Measurements from ENCODE around the gene GSAP. TPM values are rescaled to one million over a fixed set of nuclear protein-coding genes. Genes with fewer than 3 reads are reported as not detected.

Gene GSAP
- polyA plus RNA-seq, 1 of the 3 experiments (the other 2 are of a cell fraction): 5.9 TPM

- no peak for TF ChIP-seq USF1 (IDR thresholded peaks at IDR 0.05; ENCODE audit: borderline replicate concordance, low read depth)
- peak; percentile 28; the same call in 1 of the 2 replicates for TF ChIP-seq PBX3 (IDR thresholded peaks at IDR 0.05)
- no peak for TF ChIP-seq TCF12 (IDR thresholded peaks at IDR 0.05)
- TF ChIP-seq RFX5 (IDR thresholded peaks at IDR 0.05; ENCODE audit: low read length): no peak
- peak; percentile 47 for TF ChIP-seq JUND (IDR thresholded peaks at IDR 0.05)
- no peak for TF ChIP-seq RAD21 (IDR thresholded peaks at IDR 0.05; ENCODE audit: low read length)
- TF ChIP-seq RXRA (IDR thresholded peaks at IDR 0.05; ENCODE audit: borderline replicate concordance, low read depth): 0 out of 2 replicates have a peak, but pooled peaks have one; percentile 22
- no peak for TF ChIP-seq YY1 (IDR thresholded peaks at IDR 0.05; ENCODE audit: low read depth)
Observed at GRCh38 chr7:77450054-77450453, 33.9 kb upstream of the GSAP start (continued).

- DNase-seq: no peak
- Histone ChIP-seq H3K27ac (ENCODE audit: low read depth in 2 of 2, low read length in 1 of 2) (no peak overlapping the region), H3K9me2 (no peaks in the 10 kb centered on the region), H3K9ac (no peak overlapping the region), H4K20me1 (ENCODE audit: insufficient read depth) (no peaks in the 10 kb centered on the region), H3K9me3 (no peaks in the 10 kb centered on the region), H3K4me3 (ENCODE audit: low read depth in 2 of 2, low read length in 1 of 2) (no peak overlapping the region), H3F3A (replicated peaks; ENCODE audit: insufficient read depth) (no peaks in the 10 kb centered on the region), H3K79me2 (ENCODE audit: insufficient read depth) (no peaks in the 10 kb centered on the region), H2AFZ (ENCODE audit: low read depth) (no peak overlapping the region), H3K27me3 (ENCODE audit: insufficient read depth) (no peaks in the 10 kb centered on the region), H3K36me3 (replicated peaks in 1 of 2; ENCODE audit: control insufficient read depth in 1 of 2, insufficient read depth in 2 of 2, low read length in 1 of 2) (no peaks in the 10 kb centered on the region), H3K4me1 (ENCODE audit: control insufficient read depth in 1 of 2, insufficient read depth in 2 of 2, low read depth in 1 of 2, low read length in 1 of 2) (peaks cover 0 to 10% of the 10 kb centered on the region in 2 experiments; a peak in 2 of 4 replicates), H3K4me2 (no peak overlapping the region)
- ChIA-PET CTCF (no interaction called here), POLR2A (no interaction called here)
- TF ChIP-seq SIN3A (IDR thresholded peaks at IDR 0.05; ENCODE audit: borderline replicate concordance, low read depth, low read length) (no peak), MEF2A (IDR thresholded peaks at IDR 0.05; ENCODE audit: borderline replicate concordance, low read depth) (no peak), RAD21 (IDR thresholded peaks at IDR 0.05; ENCODE audit: low read length) (no peak)
- 86% methylated on average over 1 of the region's 1 CpG for WGBS (ENCODE audit: low lambda C conversion rate)
Observed at GRCh38 chr7:77447616-77448015, 31.5 kb upstream of the GSAP start.

- Histone ChIP-seq H3K27ac (ENCODE audit: low read depth in 2 of 2, low read length in 1 of 2) (no peak overlapping the region; a peak in 1 of 4 replicates), H2AFZ (ENCODE audit: low read depth) (no peak overlapping the region), H3F3A (replicated peaks; ENCODE audit: insufficient read depth) (no peaks in the 10 kb centered on the region), H4K20me1 (ENCODE audit: insufficient read depth) (no peaks in the 10 kb centered on the region), H3K4me2 (no peak overlapping the region), H3K36me3 (replicated peaks in 1 of 2; ENCODE audit: control insufficient read depth in 1 of 2, insufficient read depth in 2 of 2, low read length in 1 of 2) (no peaks in the 10 kb centered on the region), H3K4me3 (ENCODE audit: low read depth in 2 of 2, low read length in 1 of 2) (no peak overlapping the region), H3K9me3 (no peaks in the 10 kb centered on the region), H3K9ac (no peak overlapping the region), H3K27me3 (ENCODE audit: insufficient read depth) (no peaks in the 10 kb centered on the region), H3K79me2 (ENCODE audit: insufficient read depth) (no peaks in the 10 kb centered on the region), H3K9me2 (no peaks in the 10 kb centered on the region), H3K4me1 (ENCODE audit: control insufficient read depth in 1 of 2, insufficient read depth in 2 of 2, low read depth in 1 of 2, low read length in 1 of 2) (peaks cover 0 to 9% of the 10 kb centered on the region in 2 experiments; a peak in 1 of 4 replicates)
- ChIA-PET CTCF (interaction anchor here (0.7 kb wide), 1 partner anchor 101 kb away, joined by 3 read pairs; no protein-coding TSS in a partner anchor), POLR2A (no interaction called here)
- WGBS (ENCODE audit: low lambda C conversion rate): 33% methylated on average over 1 of the region's 1 CpG
- no peak for TF ChIP-seq CHD2 (IDR thresholded peaks at IDR 0.05; ENCODE audit: low read length, partially characterized antibody)
- no peak for DNase-seq
Observed at GRCh38 chr7:77444123-77444522, 28.0 kb upstream of the GSAP start.
